IPS DF 6.9 (cell line): ENCODE measurements around the gene LHX8.
"Not testable (repeated sequence)": the region's sequence is repeated elsewhere in the genome, so short reads cannot be mapped to it uniquely, and the experiment has no call there.

Experiments
- DNase-seq: peaks from one replicate; pipeline ENCODE4 v3.0.0-alpha.2; 2013; ENCODE audit warnings: low read depth, low spot score
- H3K27ac ChIP-seq: one replicate; pipeline ENCODE4 v1.5.1; 2013; ENCODE audit warnings: low read length, control low read depth
- H3K27me3 ChIP-seq: 2 replicates; pipeline ENCODE4 v1.6.1; 2013; ENCODE audit warnings: mild to moderate bottlenecking, low read length; ENCODE audit not compliant: control insufficient read depth, insufficient read depth
- H3K36me3 ChIP-seq: 2 replicates; pipeline ENCODE4 v1.6.1; 2013; ENCODE audit warnings: low read length; ENCODE audit not compliant: control insufficient read depth, insufficient read depth
- H3K4me1 ChIP-seq: 2 replicates; pipeline ENCODE4 v1.6.1; 2013; ENCODE audit warnings: low read length; ENCODE audit not compliant: control insufficient read depth, insufficient read depth
- H3K4me3 ChIP-seq: 2 replicates; pipeline ENCODE4 v1.5.1; 2013; ENCODE audit warnings: mild to moderate bottlenecking, low read length
- H3K9me3 ChIP-seq: 2 replicates; pipeline ENCODE4 v1.6.1; 2013; ENCODE audit warnings: low read length, inconsistent platforms; ENCODE audit not compliant: control insufficient read depth, insufficient read depth
- WGBS: extraction: QIAGEN DNeasy Blood & Tissue Kit; methylation state at CpG from one replicate; pipeline ENCODE4 v1.1.7; 2013; ENCODE audit warnings: mixed read lengths, missing lambda C conversion rate; ENCODE audit not compliant: insufficient read length, insufficient coverage; 5-methylcytosine and 5-hydroxymethylcytosine counted together

Gene LHX8

GRCh38 chr1:75133750-75134646 lies at the start of gene LHX8:
Gene LHX8 (plus strand): TSS chr1:75134388. CDS start chr1:75136615, 2,227 bp downstream.
- no CpG with 5 or more reads among the region's 23 CpGs for WGBS
- no peaks in the 10 kb centered on the region for H3K36me3 ChIP-seq
- no peak for DNase-seq
- H3K27ac ChIP-seq: no peak within 1 kb of the TSS
- no peaks in the 10 kb centered on the region for H3K9me3 ChIP-seq
- H3K4me3 ChIP-seq: peak within 1 kb of the TSS; percentile 20; the same call in 1 of the 2 replicates
- H3K27me3 ChIP-seq: peaks cover 66% of the 10 kb centered on the region
- H3K4me1 ChIP-seq: peaks cover 4% of the 10 kb centered on the region; the same call in 1 of the 2 replicates

- H3K27me3 ChIP-seq: no peaks in the 10 kb centered on the region
- DNase-seq: no peak
- no peak overlapping the region for H3K27ac ChIP-seq
- WGBS: no CpG with 5 or more reads among the region's 1 CpG
- no peaks in the 10 kb centered on the region for H3K9me3 ChIP-seq
- H3K4me1 ChIP-seq: peaks cover 7% of the 10 kb centered on the region
- no peaks in the 10 kb centered on the region for H3K36me3 ChIP-seq
- no peak overlapping the region for H3K4me3 ChIP-seq
These were observed 48.3 kb upstream of the LHX8 start for GRCh38 chr1:75085931-75086330.

GRCh38 chr1:75087278-75087677 lies 46.9 kb upstream of the LHX8 start:
- Histone ChIP-seq H3K27ac (no peak overlapping the region), H3K36me3 (no peaks in the 10 kb centered on the region), H3K4me3 (no peak overlapping the region), H3K4me1 (peaks cover 9% of the 10 kb centered on the region), H3K27me3 (no peaks in the 10 kb centered on the region), H3K9me3 (no peaks in the 10 kb centered on the region)
- DNase-seq: no peak
- no CpG with 5 or more reads among the region's 2 CpGs for WGBS

- H3K27me3 ChIP-seq: no peaks in the 10 kb centered on the region
- H3K4me1 ChIP-seq: peaks cover 2% of the 10 kb centered on the region; the same call in 1 of the 2 replicates
- H3K27ac ChIP-seq: no peak overlapping the region
- no CpG with 5 or more reads among the region's 3 CpGs for WGBS
- DNase-seq: no peak
- H3K4me3 ChIP-seq: no peak overlapping the region
- H3K9me3 ChIP-seq: no peaks in the 10 kb centered on the region
- no peaks in the 10 kb centered on the region for H3K36me3 ChIP-seq
These were observed 42.0 kb upstream of the LHX8 start for GRCh38 chr1:75092141-75092540.

GRCh38 chr1:75097654-75098053 lies 36.5 kb upstream of the LHX8 start:
- Histone ChIP-seq H3K4me3 (no peak overlapping the region), H3K27ac (no peak overlapping the region), H3K9me3 (no peaks in the 10 kb centered on the region), H3K4me1 (0 out of 2 replicates have a peak, but pooled peaks cover 2% of the 10 kb centered on the region), H3K36me3 (no peaks in the 10 kb centered on the region), H3K27me3 (no peaks in the 10 kb centered on the region)
- no peak for DNase-seq
- no CpG with 5 or more reads among the region's 1 CpG for WGBS

- WGBS: no CpG with 5 or more reads among the region's 2 CpGs
- no peaks in the 10 kb centered on the region for H3K27me3 ChIP-seq
- no peaks in the 10 kb centered on the region for H3K9me3 ChIP-seq
- no peaks in the 10 kb centered on the region for H3K36me3 ChIP-seq
- 0 out of 2 replicates have a peak, but pooled peaks cover 2% of the 10 kb centered on the region for H3K4me1 ChIP-seq
- DNase-seq: no peak
- H3K27ac ChIP-seq: no peak overlapping the region
- H3K4me3 ChIP-seq: no peak overlapping the region
These were observed 34.6 kb upstream of the LHX8 start for GRCh38 chr1:75099581-75099980.

GRCh38 chr1:75100481-75101092 lies 33.6 kb upstream of the LHX8 start:
- DNase-seq: no peak
- no peaks in the 10 kb centered on the region for H3K27me3 ChIP-seq
- H3K27ac ChIP-seq: no peak overlapping the region
- no peak overlapping the region for H3K4me3 ChIP-seq
- H3K36me3 ChIP-seq: no peaks in the 10 kb centered on the region
- H3K9me3 ChIP-seq: no peaks in the 10 kb centered on the region
- 0 out of 2 replicates have a peak, but pooled peaks cover 2% of the 10 kb centered on the region for H3K4me1 ChIP-seq
- WGBS: no CpG with 5 or more reads among the region's 10 CpGs

GRCh38 chr1:75112362-75112951 lies 21.7 kb upstream of the LHX8 start:
- H3K9me3 ChIP-seq: not testable (repeated sequence)
- no CpG with 5 or more reads among the region's 26 CpGs for WGBS

GRCh38 chr1:75115654-75116053 lies 18.5 kb upstream of the LHX8 start:
- no peak for DNase-seq
- Histone ChIP-seq H3K4me3 (no peak overlapping the region), H3K27me3 (no peaks in the 10 kb centered on the region), H3K9me3 (no peaks in the 10 kb centered on the region), H3K36me3 (no peaks in the 10 kb centered on the region), H3K27ac (no peak overlapping the region), H3K4me1 (no peaks in the 10 kb centered on the region; the same call in 1 of the 2 replicates)

More at GRCh38 chr1:75112362-75112951, 21.7 kb upstream of the LHX8 start:
- not testable (repeated sequence) for H3K27me3 ChIP-seq, H3K4me1 ChIP-seq, H3K4me3 ChIP-seq, H3K27ac ChIP-seq, DNase-seq, H3K36me3 ChIP-seq

- no peak overlapping the region for H3K4me3 ChIP-seq
- WGBS: no CpG with 5 or more reads among the region's 1 CpG
- no peaks in the 10 kb centered on the region for H3K4me1 ChIP-seq
- no peak for DNase-seq
- H3K27ac ChIP-seq: no peak overlapping the region
- no peaks in the 10 kb centered on the region for H3K9me3 ChIP-seq
- no peaks in the 10 kb centered on the region for H3K36me3 ChIP-seq
- H3K27me3 ChIP-seq: peaks cover 12% of the 10 kb centered on the region
These were observed 10.4 kb upstream of the LHX8 start for GRCh38 chr1:75123756-75124155.
